IgD-negative memory B cell (primary cell): ENCODE data around the gene FAM193A. TPM values are rescaled to one million over a fixed set of nuclear protein-coding genes. Genes with fewer than 3 reads are reported as not detected.
"Not testable (repeated sequence)": the region's sequence is repeated elsewhere in the genome, so short reads cannot be mapped to it uniquely, and the experiment has no call there.

Source experiments
- H3K27ac Mint-ChIP-seq, 3 donors: one replicate each; pipeline ENCODE4 v1.8.0; 2020 to 2022; ENCODE audit warnings: mild to moderate bottlenecking in 3 of 3, mixed read lengths in 3 of 3, moderate library complexity in 1 of 3
- H3K27me3 Mint-ChIP-seq: one replicate; pipeline ENCODE4 v1.8.0; 2021; ENCODE audit warnings: mixed read lengths
- H3K36me3 Mint-ChIP-seq: one replicate; pipeline ENCODE4 v1.8.0; 2020; ENCODE audit warnings: mild to moderate bottlenecking, mixed read lengths
- H3K4me1 Mint-ChIP-seq, 3 donors: one replicate each; pipeline ENCODE4 v1.8.0; 2020 to 2022; ENCODE audit warnings: mixed read lengths in 3 of 3, mild to moderate bottlenecking in 1 of 3
- H3K4me3 Mint-ChIP-seq, 4 donors: one replicate each; pipeline ENCODE4 v1.8.0; 2020 to 2022; ENCODE audit warnings: mild to moderate bottlenecking in 4 of 4, mixed read lengths in 4 of 4, moderate library complexity in 3 of 4
- H3K9me3 Mint-ChIP-seq, 3 donors: one replicate each; pipeline ENCODE4 v1.8.0; 2020 to 2021; ENCODE audit warnings: mixed read lengths in 3 of 3, mild to moderate bottlenecking in 1 of 3
- polyA plus RNA-seq: library from polyadenylated mRNA; unstranded; fragments of 300-500 nt; fragmentation: Illumina TruSeq; gene quantifications from one replicate; pipeline ENCODE4 v1.2.3, GENCODE V29; 2021

Gene FAM193A
- polyA plus RNA-seq, 1 donor from 2014 or later: 6.3 TPM

GRCh38 chr4:2702361-2702760 lies 165.9 kb downstream of the FAM193A start:
- Mint-ChIP-seq H3K36me3 (peaks cover 4% of the 10 kb centered on the region), H3K9me3 (no peaks in the 10 kb centered on the region)

GRCh38 chr4:2702770-2703169 lies 166.3 kb downstream of the FAM193A start:
- no peaks in the 10 kb centered on the region for H3K27me3 Mint-ChIP-seq
- H3K36me3 Mint-ChIP-seq: peaks cover 4% of the 10 kb centered on the region
- no peak overlapping the region for H3K4me3 Mint-ChIP-seq
- H3K4me1 Mint-ChIP-seq: peaks cover 0 to 8% (median 5%) of the 10 kb centered on the region in 3 donors
- H3K9me3 Mint-ChIP-seq: no peaks in the 10 kb centered on the region
- no peak overlapping the region for H3K27ac Mint-ChIP-seq

More at GRCh38 chr4:2702361-2702760, 165.9 kb downstream of the FAM193A start:
- Mint-ChIP-seq H3K4me1 (peaks cover 0 to 11% (median 8%) of the 10 kb centered on the region in 3 donors), H3K4me3 (no peak overlapping the region), H3K27ac (peak overlapping the region in 2 of 3 donors; percentile 23 to 72), H3K27me3 (no peaks in the 10 kb centered on the region)

GRCh38 chr4:2712261-2712842 lies 175.9 kb downstream of the FAM193A start:
- Mint-ChIP-seq H3K27ac (peak overlapping the region in 1 of 3 donors; percentile 38), H3K36me3 (peaks cover 15% of the 10 kb centered on the region), H3K4me1 (peaks cover 19 to 25% (median 22%) of the 10 kb centered on the region in 3 donors), H3K9me3 (no peaks in the 10 kb centered on the region), H3K4me3 (peak overlapping the region in 2 of 4 donors; percentile 18 to 64), H3K27me3 (no peaks in the 10 kb centered on the region)

- peak overlapping the region in 1 of 4 donors; percentile 39 for H3K4me3 Mint-ChIP-seq
- H3K27ac Mint-ChIP-seq: peak overlapping the region in 1 of 3 donors; percentile 76
- H3K36me3 Mint-ChIP-seq: peaks cover 15% of the 10 kb centered on the region
- H3K27me3 Mint-ChIP-seq: no peaks in the 10 kb centered on the region
- peaks cover 19 to 25% (median 22%) of the 10 kb centered on the region in 3 donors for H3K4me1 Mint-ChIP-seq
- H3K9me3 Mint-ChIP-seq: no peaks in the 10 kb centered on the region
These were observed 176.9 kb downstream of the FAM193A start for GRCh38 chr4:2713337-2713736.

- H3K4me1 Mint-ChIP-seq: peaks cover 19 to 25% (median 22%) of the 10 kb centered on the region in 3 donors
- H3K4me3 Mint-ChIP-seq: peak overlapping the region in 1 of 4 donors; percentile 58
- H3K36me3 Mint-ChIP-seq: peaks cover 15% of the 10 kb centered on the region
- no peaks in the 10 kb centered on the region for H3K9me3 Mint-ChIP-seq
- H3K27ac Mint-ChIP-seq: peak overlapping the region in 2 of 3 donors; percentile 17 to 76
- H3K27me3 Mint-ChIP-seq: no peaks in the 10 kb centered on the region
These were observed 177.8 kb downstream of the FAM193A start for GRCh38 chr4:2714061-2714770.

- H3K4me1 Mint-ChIP-seq: peaks cover 19 to 20% (median 20%) of the 10 kb centered on the region in 3 donors
- H3K27me3 Mint-ChIP-seq: no peaks in the 10 kb centered on the region
- H3K36me3 Mint-ChIP-seq: peaks cover 12% of the 10 kb centered on the region
- no peaks in the 10 kb centered on the region for H3K9me3 Mint-ChIP-seq
- no peak overlapping the region for H3K27ac Mint-ChIP-seq
- no peak overlapping the region for H3K4me3 Mint-ChIP-seq
These were observed 178.5 kb downstream of the FAM193A start for GRCh38 chr4:2714918-2715317.

GRCh38 chr4:2715426-2715825 lies 179.0 kb downstream of the FAM193A start:
- H3K4me3 Mint-ChIP-seq: no peak overlapping the region
- H3K36me3 Mint-ChIP-seq: peaks cover 11% of the 10 kb centered on the region
- no peak overlapping the region for H3K27ac Mint-ChIP-seq

GRCh38 chr4:2716236-2716635 lies 179.8 kb downstream of the FAM193A start:
- H3K9me3 Mint-ChIP-seq: no peaks in the 10 kb centered on the region
- H3K27ac Mint-ChIP-seq: no peak overlapping the region
- H3K4me3 Mint-ChIP-seq: no peak overlapping the region
- H3K27me3 Mint-ChIP-seq: no peaks in the 10 kb centered on the region
- H3K36me3 Mint-ChIP-seq: peaks cover 10% of the 10 kb centered on the region
- H3K4me1 Mint-ChIP-seq: peaks cover 19 to 20% (median 20%) of the 10 kb centered on the region in 3 donors

More at GRCh38 chr4:2715426-2715825, 179.0 kb downstream of the FAM193A start:
- H3K9me3 Mint-ChIP-seq: no peaks in the 10 kb centered on the region
- H3K4me1 Mint-ChIP-seq: peaks cover 19 to 20% (median 20%) of the 10 kb centered on the region in 3 donors
- no peaks in the 10 kb centered on the region for H3K27me3 Mint-ChIP-seq

GRCh38 chr4:2721586-2721985 lies 185.1 kb downstream of the FAM193A start:
- Mint-ChIP-seq H3K36me3 (peaks cover 2% of the 10 kb centered on the region), H3K4me3 (no peak overlapping the region), H3K4me1 (peaks cover 0 to 1% (median 0%) of the 10 kb centered on the region in 3 donors), H3K27me3 (no peaks in the 10 kb centered on the region), H3K27ac (no peak overlapping the region), H3K9me3 (no peaks in the 10 kb centered on the region)

GRCh38 chr4:2722033-2722432 lies 185.6 kb downstream of the FAM193A start:
- Mint-ChIP-seq H3K9me3 (no peaks in the 10 kb centered on the region), H3K36me3 (peaks cover 2% of the 10 kb centered on the region), H3K4me3 (no peak overlapping the region), H3K27me3 (no peaks in the 10 kb centered on the region), H3K4me1 (peaks cover 0 to 1% (median 0%) of the 10 kb centered on the region in 3 donors), H3K27ac (peak overlapping the region in 1 of 3 donors; percentile 40)

- H3K27ac Mint-ChIP-seq: no peak overlapping the region
- H3K27me3 Mint-ChIP-seq: no peaks in the 10 kb centered on the region
- H3K4me3 Mint-ChIP-seq: no peak overlapping the region
- H3K36me3 Mint-ChIP-seq: peaks cover 2% of the 10 kb centered on the region
- peaks cover 0 to 2% (median 1%) of the 10 kb centered on the region in 3 donors for H3K4me1 Mint-ChIP-seq
- no peaks in the 10 kb centered on the region for H3K9me3 Mint-ChIP-seq
These were observed 187.3 kb downstream of the FAM193A start for GRCh38 chr4:2723751-2724150.

GRCh38 chr4:2725380-2725779 lies 188.9 kb downstream of the FAM193A start:
- Mint-ChIP-seq H3K9me3 (no peaks in the 10 kb centered on the region), H3K27me3 (no peaks in the 10 kb centered on the region), H3K36me3 (peaks cover 5% of the 10 kb centered on the region), H3K4me1 (peaks cover 0 to 2% (median 1%) of the 10 kb centered on the region in 3 donors), H3K27ac (no peak overlapping the region), H3K4me3 (no peak overlapping the region)

- H3K9me3 Mint-ChIP-seq, H3K36me3 Mint-ChIP-seq, H3K27me3 Mint-ChIP-seq, H3K4me3 Mint-ChIP-seq, H3K4me1 Mint-ChIP-seq, H3K27ac Mint-ChIP-seq: not testable (repeated sequence)
These were observed 190.4 kb downstream of the FAM193A start for GRCh38 chr4:2726881-2727280.

GRCh38 chr4:2728221-2728620 lies 191.8 kb downstream of the FAM193A start:
- H3K27ac Mint-ChIP-seq: peak overlapping the region in 1 of 3 donors; percentile 59
- no peaks in the 10 kb centered on the region for H3K9me3 Mint-ChIP-seq
- no peak overlapping the region for H3K4me3 Mint-ChIP-seq
- peaks cover 1 to 5% (median 2%) of the 10 kb centered on the region in 3 donors for H3K4me1 Mint-ChIP-seq
- H3K36me3 Mint-ChIP-seq: peaks cover 14% of the 10 kb centered on the region
- H3K27me3 Mint-ChIP-seq: no peaks in the 10 kb centered on the region

- H3K4me3 Mint-ChIP-seq: no peak overlapping the region
- H3K27ac Mint-ChIP-seq: no peak overlapping the region
- peaks cover 1 to 5% (median 2%) of the 10 kb centered on the region in 3 donors for H3K4me1 Mint-ChIP-seq
- H3K36me3 Mint-ChIP-seq: peaks cover 17% of the 10 kb centered on the region
- no peaks in the 10 kb centered on the region for H3K9me3 Mint-ChIP-seq
- H3K27me3 Mint-ChIP-seq: no peaks in the 10 kb centered on the region
These were observed 192.5 kb downstream of the FAM193A start for GRCh38 chr4:2728806-2729532.
